Eye (tissue), 1 donor: ENCODE measurements around the gene NT5E.
"Not testable (repeated sequence)": the region's sequence is repeated elsewhere in the genome, so short reads cannot be mapped to it uniquely, and the experiment has no call there.

Source experiments
- DNase-seq: peaks from one replicate; pipeline ENCODE4 v3.0.0-alpha.2; 2015

NT5E gene

GRCh38 chr6:85494547-85495536, 45.0 kb downstream of the NT5E start:
- DNase-seq = no peak

DNA sequence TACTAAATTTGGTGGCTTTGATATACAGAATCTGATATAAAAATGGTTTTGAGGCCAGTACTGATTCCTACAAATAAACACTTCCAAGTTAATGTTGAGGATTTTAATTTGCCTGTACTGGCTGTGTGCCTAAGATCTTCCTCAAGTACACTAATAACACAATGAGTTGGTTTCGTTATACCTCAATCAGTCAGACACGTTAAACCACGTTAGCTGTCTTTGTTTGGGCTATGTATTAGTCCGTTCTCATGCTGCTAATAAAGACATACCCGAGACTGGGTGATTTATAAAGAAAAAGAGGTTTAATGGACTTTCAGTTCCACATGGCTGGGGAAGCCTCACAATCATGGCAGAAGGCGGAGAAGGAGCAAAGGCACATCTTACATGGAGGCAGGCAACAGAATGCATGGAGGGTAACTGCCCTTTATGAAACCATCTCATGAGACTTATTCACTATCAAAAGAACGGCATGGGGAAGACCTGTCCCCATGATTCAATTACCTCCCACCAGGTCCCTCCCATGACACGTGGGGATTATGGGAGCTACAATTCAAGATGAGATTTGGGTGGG, 46.2 kb downstream of the NT5E start:
- no peak for DNase-seq

DNA sequence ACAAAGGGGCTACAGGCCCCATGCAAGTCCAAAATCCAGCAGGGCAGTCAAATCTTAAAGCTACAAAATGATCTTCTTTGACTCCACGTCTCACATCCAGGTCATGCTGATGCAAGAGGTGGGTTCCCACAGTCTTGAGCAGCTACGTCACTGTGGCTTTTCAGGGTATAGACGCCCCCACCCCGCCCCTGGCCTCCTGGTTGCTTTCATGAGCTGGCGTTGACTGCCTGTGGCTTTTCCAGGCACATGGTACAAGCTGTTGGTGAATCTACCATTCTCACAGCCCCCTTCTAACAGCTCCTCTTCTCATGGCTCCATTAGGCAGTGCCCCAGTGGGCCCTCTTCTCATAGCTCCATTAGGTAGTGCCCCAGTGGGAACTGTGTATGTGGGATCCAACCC, 47.0 kb downstream of the NT5E start:
- no peak for DNase-seq

DNA sequence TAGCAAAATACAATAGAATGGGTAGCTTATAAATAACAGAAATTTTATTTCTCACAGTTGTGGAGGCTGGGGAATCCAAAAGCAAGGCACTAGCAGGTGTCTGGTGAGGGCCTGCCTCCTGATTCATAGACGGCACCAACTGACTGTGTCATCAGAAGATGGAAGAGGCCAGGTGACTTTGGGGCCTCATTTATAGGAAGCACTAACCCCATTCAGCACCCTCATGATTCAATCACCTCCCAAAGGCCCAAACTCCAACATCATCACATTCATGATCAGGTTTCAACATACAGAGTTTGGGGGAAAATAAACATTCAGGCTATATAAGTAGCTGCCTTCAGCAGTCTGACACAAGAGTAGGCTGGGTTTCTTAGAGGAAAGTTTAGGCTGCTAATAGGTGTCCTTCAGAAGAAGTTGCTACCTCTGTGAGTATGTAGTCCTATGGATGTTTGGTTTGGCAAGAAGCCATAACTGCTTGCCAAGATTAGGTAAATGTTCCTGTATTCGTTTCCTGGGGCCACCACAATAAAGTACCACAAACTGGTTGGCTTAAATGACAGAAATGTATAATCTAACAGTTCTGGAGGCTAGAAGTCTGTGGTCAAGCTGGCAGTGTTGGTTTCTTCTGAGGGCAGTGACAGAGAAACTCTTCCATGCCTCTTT, 48.8 kb downstream of the NT5E start:
- DNase-seq = no peak

DNA sequence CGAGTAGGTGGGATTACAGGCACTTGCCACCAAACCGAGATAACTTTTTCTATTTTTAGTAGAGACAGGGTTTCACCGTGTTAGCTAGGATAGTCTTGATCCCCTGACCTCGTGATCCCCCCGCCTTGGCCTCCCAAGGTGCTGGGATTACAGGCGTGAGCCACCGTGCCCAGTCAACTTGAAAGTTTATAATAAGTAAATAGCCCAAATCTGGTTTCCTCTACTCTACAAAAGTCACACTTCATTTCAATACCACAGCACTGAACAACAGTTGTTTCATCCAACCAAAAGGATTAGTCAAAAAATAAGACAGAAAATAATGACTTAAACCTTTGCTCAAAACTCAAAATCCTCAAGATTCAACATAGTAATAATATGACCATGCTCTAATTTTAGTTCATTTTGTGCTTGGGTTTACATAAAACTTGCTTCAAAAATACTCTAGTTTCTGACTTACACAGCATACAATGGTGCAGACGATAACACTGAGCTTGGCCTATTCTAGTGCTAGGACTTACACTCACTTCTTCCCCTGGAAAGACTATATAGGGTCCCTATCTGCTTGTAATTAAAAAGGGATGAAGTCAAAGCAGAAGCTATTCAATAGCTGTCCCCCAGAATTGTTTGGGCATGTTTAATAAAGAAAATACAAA, 56.7 kb downstream of the NT5E start:
- DNase-seq = no peak

DNA sequence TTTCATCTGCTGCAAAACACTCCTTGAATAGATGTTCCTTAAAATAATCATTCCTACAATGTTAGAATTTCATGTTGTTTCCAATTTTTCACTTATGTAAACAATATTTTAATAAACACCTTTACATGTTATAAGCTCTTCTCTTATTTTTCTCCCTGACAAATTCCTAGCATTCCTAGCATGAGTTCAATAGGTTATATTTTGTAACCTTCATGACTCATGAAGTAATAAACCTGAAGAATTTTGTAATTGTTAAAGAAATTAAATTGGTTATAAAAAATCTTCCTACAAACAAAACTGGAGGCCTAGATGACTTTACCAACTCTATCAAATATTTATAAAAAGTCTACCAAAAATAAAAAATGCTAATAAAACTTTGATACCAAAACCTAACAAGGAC, 66.3 kb downstream of the NT5E start:
- DNase-seq = no peak

- not testable (repeated sequence) for DNase-seq
These were observed 74.4 kb downstream of the NT5E start for GRCh38 chr6:85524281-85524680.

DNA sequence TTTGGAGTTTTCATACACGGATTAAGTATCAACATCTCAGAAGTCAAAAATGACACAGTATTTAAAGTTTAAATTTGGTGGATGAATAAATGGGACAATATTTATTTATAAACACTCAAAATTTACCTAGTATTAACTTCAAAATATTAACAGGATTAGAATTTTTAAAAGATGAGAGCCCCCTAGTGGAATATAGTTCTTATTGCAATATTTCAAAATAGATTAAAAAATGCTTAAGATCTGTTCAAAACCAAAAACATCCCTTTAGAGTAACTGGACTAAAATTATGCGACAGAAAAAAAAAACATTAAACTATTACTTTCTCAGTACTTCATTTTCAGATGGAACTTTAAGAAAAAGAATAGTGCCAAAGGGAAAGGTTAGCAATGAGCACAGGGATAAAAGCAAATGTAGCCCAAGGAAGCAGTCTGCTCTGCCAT, 87.2 kb downstream of the NT5E start:
- peak; percentile 14 for DNase-seq

- no peak for DNase-seq
These were observed 94.9 kb downstream of the NT5E start for GRCh38 chr6:85544776-85545175.
